B cell (primary cell): Measurements from ENCODE around the gene PNMA8B. TPM values are rescaled to one million over a fixed set of nuclear protein-coding genes. Genes with fewer than 3 reads are reported as not detected.
A peak's percentile ranks its signal among the peaks of the same experiment; 100 is the strongest.

Experiments used
- ATAC-seq: fragments of 200-7000 bp; cut with Tn5 transposase; one replicate; pipeline ENCODE4 v1.10.0; 2021; ENCODE audit warnings: low read depth, mild to moderate bottlenecking, moderate number of reproducible peaks, moderate library complexity
- CTCF ChIA-PET: fragments of 350-600 bp; sonication (Branson Sonifier 250); formaldehyde crosslinking; loops from one replicate; lab custom pipeline; 2021; ENCODE audit warnings: antibody characterized with exemption, inconsistent platforms; lab: Charles Lee
- POLR2A ChIA-PET: fragments of 350-600 bp; sonication (Branson Sonifier 250); formaldehyde crosslinking; loops from one replicate; lab custom pipeline; 2021; ENCODE audit warnings: antibody characterized with exemption; lab: Charles Lee
- DNase-seq: peaks from one replicate; pipeline ENCODE4 v3.0.0; 2013
- H2AFZ ChIP-seq: 2 replicates; pipeline ENCODE4 v1.6.1; 2012; ENCODE audit warnings: mild to moderate bottlenecking, low read depth, low read length; ENCODE audit not compliant: insufficient read depth, poor library complexity, severe bottlenecking
- H3K27ac ChIP-seq, 2 donors: 1 replicate in 1 of 2; 2 replicates in 1 of 2; pipeline ENCODE4 v1.5.1; 2012 to 2013; ENCODE audit warnings: low read length in 2 of 2, mild to moderate bottlenecking in 2 of 2, moderate library complexity in 1 of 2
- H3K27me3 ChIP-seq, 4 experiments: fragments of 200-600 bp in 1 of 4; sonication (generic) in 1 of 4; replicated peaks in 1 of 4; 1 replicate in 2 of 4; 2 replicates in 2 of 4; pipeline versions ENCODE4 v1.6.1 to v1.7.0; 2013 to 2016; ENCODE audit warnings: low read length in 3 of 4, mild to moderate bottlenecking in 2 of 4, mixed read lengths in 1 of 4, moderate library complexity in 1 of 4; ENCODE audit not compliant: insufficient read depth in 4 of 4, control insufficient read depth in 3 of 4; ENCODE audit errors: control extremely low read depth in 1 of 4
- H3K36me3 ChIP-seq, 2 experiments: replicated peaks in 1 of 2; 1 replicate in 1 of 2; 2 replicates in 1 of 2; pipeline versions ENCODE4 v1.6.1 to v1.7.1; 2013; ENCODE audit warnings: low read length in 1 of 2; ENCODE audit not compliant: insufficient read depth in 2 of 2, control insufficient read depth in 1 of 2; ENCODE audit errors: control extremely low read depth in 1 of 2, extremely low read depth in 1 of 2
- H3K4me1 ChIP-seq, 2 donors: fragments of 200-600 bp in 1 of 2; sonication (generic) in 1 of 2; 1 replicate in 1 of 2; 2 replicates in 1 of 2; pipeline versions ENCODE4 v1.5.1 to v1.6.1; 2013 to 2017; ENCODE audit warnings: low read length in 2 of 2; ENCODE audit not compliant: control insufficient read depth in 2 of 2, insufficient read depth in 2 of 2
- H3K4me2 ChIP-seq: replicated peaks from 2 replicates; pipeline ENCODE3; 2012; ENCODE audit warnings: mild to moderate bottlenecking, low read depth, low read length; ENCODE audit not compliant: poor library complexity, severe bottlenecking
- H3K4me3 ChIP-seq, 5 experiments: fragments of 200-600 bp in 1 of 5; sonication (generic) in 1 of 5; 1 replicate in 3 of 5; 2 replicates in 2 of 5; pipeline versions ENCODE4 v1.5.1 to v1.7.0; 2011 to 2016; ENCODE audit warnings: low read length in 4 of 5, mild to moderate bottlenecking in 4 of 5, low read depth in 2 of 5, control low read depth in 1 of 5, moderate library complexity in 1 of 5; ENCODE audit not compliant: insufficient read depth in 1 of 5; ENCODE audit errors: control extremely low read depth in 1 of 5, extremely low read depth in 1 of 5
- H3K79me2 ChIP-seq: fragments of 200-600 bp; sonication (generic); one replicate; pipeline ENCODE4 v1.6.0; 2016; ENCODE audit warnings: low read length; ENCODE audit not compliant: control insufficient read depth, insufficient read depth
- H3K9ac ChIP-seq: fragments of 200-600 bp; sonication (generic); 2 replicates; pipeline ENCODE4 v1.6.1; 2017; ENCODE audit warnings: mild to moderate bottlenecking, low read length, moderate library complexity
- H3K9me3 ChIP-seq, 3 donors: one replicate each; pipeline versions ENCODE4 v1.6.1 to v1.7.1; 2013; ENCODE audit warnings: low read length in 2 of 3; ENCODE audit not compliant: control insufficient read depth in 2 of 3, insufficient read depth in 1 of 3; ENCODE audit errors: control extremely low read depth in 1 of 3
- H4K20me1 ChIP-seq: 2 replicates; pipeline ENCODE4 v1.6.0; 2012; ENCODE audit warnings: mild to moderate bottlenecking, low read length; ENCODE audit not compliant: insufficient read depth, control insufficient read depth, poor library complexity, severe bottlenecking
- H3K27ac Mint-ChIP-seq: one replicate; pipeline ENCODE4 v1.8.0; 2021; ENCODE audit warnings: mixed read lengths
- H3K27me3 Mint-ChIP-seq: one replicate; pipeline ENCODE4 v1.8.0; 2021; ENCODE audit warnings: mixed read lengths
- H3K4me1 Mint-ChIP-seq: one replicate; pipeline ENCODE4 v1.8.0; 2021; ENCODE audit warnings: mixed read lengths
- H3K4me3 Mint-ChIP-seq: one replicate; pipeline ENCODE4 v1.8.0; 2021; ENCODE audit warnings: mixed read lengths
- H3K9me3 Mint-ChIP-seq: one replicate; pipeline ENCODE4 v1.8.0; 2022; ENCODE audit warnings: mixed read lengths; ENCODE audit not compliant: insufficient read depth
- CTCF ChIP-seq: fragments of 200-600 bp; IDR thresholded peaks from one replicate; pipeline ENCODE4 v1.8.0; 2022; ENCODE audit warnings: antibody characterized with exemption, mild to moderate bottlenecking
- EZH2 ChIP-seq: IDR thresholded peaks from 2 replicates; pipeline ENCODE4 v1.6.1; 2012; ENCODE audit warnings: borderline replicate concordance, low read depth, mild to moderate bottlenecking, moderate library complexity, low read length; ENCODE audit not compliant: insufficient read depth, poor library complexity, severe bottlenecking
- WGBS: methylation state at CpG from one replicate; pipeline ENCODE4 v1.1.5; 2013; ENCODE audit warnings: missing lambda C conversion rate; ENCODE audit not compliant: insufficient coverage; 5-methylcytosine and 5-hydroxymethylcytosine counted together
- intact Hi-C: fragments of 100-400 bp; cut with micrococcal nuclease; formaldehyde crosslinking; loops from one replicate; pipeline ENCODE4 v1.10.0; 2022
- polyA plus RNA-seq: library from polyadenylated mRNA; depleted of rRNA; stranded (reverse); fragments of >200 nt; gene quantifications from 2 replicates; pipeline ENCODE4 v1.2.3, GENCODE V29; 2012
- total RNA-seq, 2 donors: library from RNA; stranded (reverse); fragments of 120-200 nt in 1 of 2; gene quantifications; 1 replicate in 1 of 2; 2 replicates in 1 of 2; pipeline versions ENCODE4 v1.2.3 to v1.2.4, GENCODE V29; 2013 to 2022

Gene PNMA8B
- total and polyA plus RNA-seq, 2 donors (not counting 1 experiment from before 2014, with no cell fraction given) = 0.10 to 0.32 TPM

GRCh38 chr19:46530636-46531035, 35.0 kb upstream of the PNMA8B start:
- H3K4me3 Mint-ChIP-seq = no peak overlapping the region
- H3K9ac ChIP-seq = no peak overlapping the region
- H3K27ac Mint-ChIP-seq = no peak overlapping the region
- CTCF ChIA-PET = interaction anchor here (1.0 to 9.6 kb wide), 9 partner anchors 11 to 236 kb away, joined by 3 to 130 read pairs (median 10); partner anchors contain the start of gene DACT3
- no peak overlapping the region for H3K27ac ChIP-seq
- no peak overlapping the region for H3K4me3 ChIP-seq
- no peaks in the 10 kb centered on the region for H4K20me1 ChIP-seq
- TF ChIP-seq EZH2 = no peak
- no peak for TF ChIP-seq CTCF
- peaks cover 0 to 15% (median 3%) of the 10 kb centered on the region in 4 experiments for H3K27me3 ChIP-seq
- ATAC-seq = peak; percentile 36
- no peaks in the 10 kb centered on the region for H3K79me2 ChIP-seq
- H3K9me3 Mint-ChIP-seq = no peaks in the 10 kb centered on the region
- POLR2A ChIA-PET = interaction anchor here (0.7 kb wide), 1 partner anchor 130 kb away, joined by 6 read pairs; the partner anchor contains the start of gene DACT3
- intact Hi-C loops = no loop called here
- H3K27me3 Mint-ChIP-seq = peaks cover 8% of the 10 kb centered on the region
- peaks cover 10% of the 10 kb centered on the region for H3K4me1 Mint-ChIP-seq
- peaks cover 0 to 10% of the 10 kb centered on the region in 2 donors for H3K4me1 ChIP-seq
- DNase-seq = no peak
- WGBS = 50% methylated on average over 1 of the region's 1 CpG
- no peak overlapping the region for H2AFZ ChIP-seq
- H3K36me3 ChIP-seq = no peaks in the 10 kb centered on the region
- peaks cover 0 to 6% (median 0%) of the 10 kb centered on the region in 3 donors for H3K9me3 ChIP-seq
- H3K4me2 ChIP-seq = no peak overlapping the region
